Hepatocyte (in vitro differentiated cells): ENCODE data around the gene CCDC191.

ENCODE experiments used
- CTCF ChIP-seq: fragments of 200-600 bp; sonication (generic); IDR thresholded peaks from 2 replicates; pipeline ENCODE4 v1.5.1; 2016; ENCODE audit warnings: antibody characterized with exemption, mild to moderate bottlenecking; ENCODE audit not compliant: poor library complexity
- EZH2phosphoT487 ChIP-seq: fragments of 200-600 bp; sonication (generic); IDR thresholded peaks from one replicate; pipeline ENCODE4 v1.6.1; 2018; ENCODE audit warnings: antibody characterized with exemption, mild to moderate bottlenecking, low read depth, moderate library complexity; ENCODE audit not compliant: unreplicated experiment, severe bottlenecking

- TF ChIP-seq CTCF: no peak
- no peak for TF ChIP-seq EZH2phosphoT487
Measured at GRCh38 chr3:114068336-114068735, 12.0 kb upstream of the CCDC191 start.
